SK-N-SH (cell line): ENCODE results near the gene DDX31.

Source experiments
- ELF1 ChIP-seq: IDR thresholded peaks from 2 replicates; pipeline ENCODE4 v1.4.0; 2012
- JUND ChIP-seq: IDR thresholded peaks from 2 replicates; pipeline ENCODE4 v1.4.0; 2012
- RAD21 ChIP-seq: IDR thresholded peaks from 2 replicates; pipeline ENCODE4 v1.6.1; 2012; ENCODE audit warnings: mild to moderate bottlenecking, low read length
- RCOR1 ChIP-seq: fragments of 150-350 bp; IDR thresholded peaks from 2 replicates; pipeline ENCODE4 v1.6.1; 2017; ENCODE audit warnings: antibody characterized with exemption, low read length
- REST ChIP-seq: IDR thresholded peaks from 2 replicates; pipeline ENCODE4 v1.6.1; 2012; ENCODE audit warnings: mild to moderate bottlenecking, low read depth, low read length, moderate library complexity
- SIN3A ChIP-seq: IDR thresholded peaks from 2 replicates; pipeline ENCODE4 v1.6.1; 2012; ENCODE audit warnings: low read depth, mild to moderate bottlenecking, low read length, moderate library complexity, borderline replicate concordance
- TCF12 ChIP-seq: IDR thresholded peaks from 2 replicates; pipeline ENCODE4 v1.4.0; 2012
- TF ChIP-seq, protein P1 (sequence below): fragments of 200-600 bp; sonication (generic); IDR thresholded peaks from 2 replicates; pipeline ENCODE4 v1.6.1; 2017; ENCODE audit warnings: antibody characterized with exemption, mild to moderate bottlenecking, moderate library complexity

DNA sequence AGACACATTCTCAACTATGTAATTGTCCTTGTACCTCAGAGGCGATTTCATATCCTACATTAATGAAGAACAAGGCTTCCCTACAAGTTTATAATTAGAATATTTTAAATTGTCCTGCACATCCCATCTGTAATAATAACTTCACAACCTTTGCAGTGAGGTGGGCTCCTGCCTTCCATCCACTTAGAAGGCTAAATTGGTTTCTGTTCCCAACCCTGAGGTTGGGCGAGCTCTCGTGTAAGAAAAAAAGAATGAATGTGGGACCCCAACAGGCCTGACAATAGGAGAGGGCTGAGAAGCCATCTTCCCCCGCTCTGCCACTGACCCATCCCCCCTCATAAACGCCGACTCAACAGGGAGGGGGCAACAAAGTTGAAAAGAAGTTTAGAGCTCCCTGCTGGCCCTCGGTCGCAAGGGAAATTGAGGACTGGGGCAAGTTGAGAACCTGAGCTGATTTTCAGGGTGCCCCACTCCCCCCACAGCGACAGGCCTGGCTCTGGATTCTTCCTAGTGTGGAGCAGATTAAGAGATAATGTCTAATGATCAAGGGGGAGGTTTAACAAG lies 78.0 kb downstream of the DDX31 start:
- TF ChIP-seq, protein P1, sequence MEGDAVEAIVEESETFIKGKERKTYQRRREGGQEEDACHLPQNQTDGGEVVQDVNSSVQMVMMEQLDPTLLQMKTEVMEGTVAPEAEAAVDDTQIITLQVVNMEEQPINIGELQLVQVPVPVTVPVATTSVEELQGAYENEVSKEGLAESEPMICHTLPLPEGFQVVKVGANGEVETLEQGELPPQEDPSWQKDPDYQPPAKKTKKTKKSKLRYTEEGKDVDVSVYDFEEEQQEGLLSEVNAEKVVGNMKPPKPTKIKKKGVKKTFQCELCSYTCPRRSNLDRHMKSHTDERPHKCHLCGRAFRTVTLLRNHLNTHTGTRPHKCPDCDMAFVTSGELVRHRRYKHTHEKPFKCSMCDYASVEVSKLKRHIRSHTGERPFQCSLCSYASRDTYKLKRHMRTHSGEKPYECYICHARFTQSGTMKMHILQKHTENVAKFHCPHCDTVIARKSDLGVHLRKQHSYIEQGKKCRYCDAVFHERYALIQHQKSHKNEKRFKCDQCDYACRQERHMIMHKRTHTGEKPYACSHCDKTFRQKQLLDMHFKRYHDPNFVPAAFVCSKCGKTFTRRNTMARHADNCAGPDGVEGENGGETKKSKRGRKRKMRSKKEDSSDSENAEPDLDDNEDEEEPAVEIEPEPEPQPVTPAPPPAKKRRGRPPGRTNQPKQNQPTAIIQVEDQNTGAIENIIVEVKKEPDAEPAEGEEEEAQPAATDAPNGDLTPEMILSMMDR, result no peak
- TF ChIP-seq REST (no peak), JUND (no peak), RAD21 (no peak), SIN3A (no peak), ELF1 (no peak), TCF12 (no peak), RCOR1 (no peak)
